KMS-11 (cell line): ENCODE data around the gene CLCNKA.

Experiments
- H2AFZ ChIP-seq: fragments of 200-600 bp; sonication (generic); 2 replicates; pipeline ENCODE4 v1.6.1; 2016; ENCODE audit warnings: antibody characterized with exemption, mixed run types, low read depth
- H3K27ac ChIP-seq: fragments of 200-600 bp; sonication (generic); 2 replicates; pipeline ENCODE4 v1.6.1; 2016; ENCODE audit warnings: mild to moderate bottlenecking, mixed run types
- H3K27me3 ChIP-seq: fragments of 200-600 bp; sonication (generic); 2 replicates; pipeline ENCODE4 v1.6.1; 2017; ENCODE audit warnings: mild to moderate bottlenecking, low read depth, mixed run types, moderate library complexity; ENCODE audit not compliant: insufficient read depth
- H3K36me3 ChIP-seq: fragments of 200-600 bp; sonication (generic); 2 replicates; pipeline ENCODE4 v1.6.1; 2017; ENCODE audit warnings: mild to moderate bottlenecking, mixed run types; ENCODE audit not compliant: insufficient read depth
- H3K4me1 ChIP-seq: fragments of 200-600 bp; sonication (generic); 2 replicates; pipeline ENCODE4 v1.6.1; 2016; ENCODE audit warnings: mild to moderate bottlenecking, low read depth, mixed run types; ENCODE audit not compliant: poor library complexity, severe bottlenecking
- H3K4me2 ChIP-seq: fragments of 200-600 bp; sonication (generic); 2 replicates; pipeline ENCODE4 v1.7.0; 2016; ENCODE audit warnings: mild to moderate bottlenecking, mixed run types
- H3K4me3 ChIP-seq: fragments of 200-600 bp; sonication (generic); IDR thresholded peaks from 2 replicates; pipeline ENCODE4 v1.6.1; 2017; ENCODE audit warnings: low read depth, low read length, mixed read lengths; ENCODE audit not compliant: insufficient read depth
- H3K79me2 ChIP-seq: fragments of 200-600 bp; sonication (generic); 2 replicates; pipeline ENCODE4 v1.6.1; 2016; ENCODE audit warnings: low read depth, mixed run types; ENCODE audit not compliant: insufficient read depth
- H3K9ac ChIP-seq: fragments of 200-600 bp; sonication (generic); 2 replicates; pipeline ENCODE4 v1.6.1; 2016; ENCODE audit warnings: mild to moderate bottlenecking, mixed run types
- H4K20me1 ChIP-seq: fragments of 200-600 bp; sonication (generic); 2 replicates; pipeline ENCODE4 v1.6.1; 2016; ENCODE audit warnings: mild to moderate bottlenecking, mixed run types; ENCODE audit not compliant: insufficient read depth
- CTCF ChIP-seq: fragments of 200-600 bp; sonication (generic); conservative IDR thresholded peaks from 2 replicates; pipeline ENCODE4 v1.6.1; 2017; ENCODE audit warnings: low read depth, mild to moderate bottlenecking, antibody characterized with exemption, low read length, moderate library complexity, mixed read lengths

The CLCNKA gene

GRCh38 chr1:15994081-15994480 is 27.8 kb upstream of the CLCNKA start:
- Histone ChIP-seq H3K4me3 (no peak overlapping the region), H3K36me3 (no peaks in the 10 kb centered on the region), H2AFZ (no peak overlapping the region; the same call in 1 of the 2 replicates)

GRCh38 chr1:15994590-15995351 is 27.1 kb upstream of the CLCNKA start:
- Histone ChIP-seq H2AFZ (no peak overlapping the region; the same call in 1 of the 2 replicates), H3K27ac (no peak overlapping the region), H3K27me3 (no peaks in the 10 kb centered on the region; the same call in 1 of the 2 replicates), H3K9ac (no peak overlapping the region), H3K4me1 (no peaks in the 10 kb centered on the region), H3K4me3 (no peak overlapping the region), H3K79me2 (no peaks in the 10 kb centered on the region), H3K4me2 (no peak overlapping the region), H4K20me1 (no peaks in the 10 kb centered on the region), H3K36me3 (no peaks in the 10 kb centered on the region)
- peak; percentile 43 for TF ChIP-seq CTCF

More at GRCh38 chr1:15994081-15994480, 27.8 kb upstream of the CLCNKA start:
- H3K4me2 ChIP-seq, result no peak overlapping the region
- no peaks in the 10 kb centered on the region for H3K79me2 ChIP-seq
- H3K27ac ChIP-seq, result no peak overlapping the region
- no peaks in the 10 kb centered on the region for H3K4me1 ChIP-seq
- no peaks in the 10 kb centered on the region for H4K20me1 ChIP-seq
- no peak for TF ChIP-seq CTCF
- no peak overlapping the region for H3K9ac ChIP-seq
- no peaks in the 10 kb centered on the region; the same call in 1 of the 2 replicates for H3K27me3 ChIP-seq

- no peaks in the 10 kb centered on the region for H3K36me3 ChIP-seq
- no peaks in the 10 kb centered on the region for H3K79me2 ChIP-seq
- H3K27me3 ChIP-seq, result no peaks in the 10 kb centered on the region; the same call in 1 of the 2 replicates
- H3K9ac ChIP-seq, result no peak overlapping the region
- no peak overlapping the region for H2AFZ ChIP-seq
- no peak overlapping the region for H3K27ac ChIP-seq
- no peaks in the 10 kb centered on the region for H4K20me1 ChIP-seq
- no peaks in the 10 kb centered on the region for H3K4me1 ChIP-seq
- TF ChIP-seq CTCF, result no peak
- H3K4me2 ChIP-seq, result no peak overlapping the region
- H3K4me3 ChIP-seq, result no peak overlapping the region
Measured at GRCh38 chr1:15997076-15997585, 24.7 kb upstream of the CLCNKA start.

GRCh38 chr1:15997637-15998280 is 24.1 kb upstream of the CLCNKA start:
- Histone ChIP-seq H4K20me1 (no peaks in the 10 kb centered on the region), H3K27ac (no peak overlapping the region)

More at GRCh38 chr1:15997637-15998280, 24.1 kb upstream of the CLCNKA start:
- Histone ChIP-seq H3K4me2 (no peak overlapping the region), H3K4me1 (no peaks in the 10 kb centered on the region), H3K27me3 (no peaks in the 10 kb centered on the region; the same call in 1 of the 2 replicates), H3K9ac (no peak overlapping the region), H3K4me3 (no peak overlapping the region), H2AFZ (no peak overlapping the region), H3K79me2 (no peaks in the 10 kb centered on the region), H3K36me3 (no peaks in the 10 kb centered on the region)
- TF ChIP-seq CTCF, result no peak
